ENCODE results near the gene EMCN. TPM values are rescaled to one million over a fixed set of nuclear protein-coding genes. Genes with fewer than 3 reads are reported as not detected.

Gene EMCN
- total and polyA plus RNA-seq, 2 of the 8 experiments (the other 6 are each of a cell fraction or from before 2014, with no cell fraction given) = not detected

- Histone ChIP-seq H4K91ac (replicated peaks; ENCODE audit: insufficient read length, low read length) (no peak overlapping the region), H2BK5ac (ENCODE audit: low read depth, low read length) (no peak overlapping the region), H3K4me1 (replicated peaks in 1 of 4; ENCODE audit: control insufficient read depth in 3 of 4, insufficient read depth in 4 of 4, low read length in 3 of 4) (no peaks in the 10 kb centered on the region), H3K18ac (ENCODE audit: extremely low read depth, low read length) (no peak overlapping the region), H3K36me3 (ENCODE audit: control insufficient read depth in 2 of 4, insufficient read depth in 4 of 4, low read length in 3 of 4) (no peaks in the 10 kb centered on the region), H3K27me3 (replicated peaks in 1 of 4; ENCODE audit: control insufficient read depth in 3 of 4, extremely low read depth in 1 of 4, insufficient read depth in 3 of 4, low read length in 3 of 4) (no peaks in the 10 kb centered on the region), H3K9ac (replicated peaks in 1 of 4; ENCODE audit: extremely low read depth in 1 of 4, low read depth in 3 of 4, low read length in 3 of 4) (no peak overlapping the region), H2BK120ac (replicated peaks; ENCODE audit: low read depth, low read length) (no peak overlapping the region), H2BK15ac (ENCODE audit: low read length) (no peak overlapping the region), H3K4me2 (ENCODE audit: insufficient read depth in 1 of 2, low read depth in 2 of 2, low read length in 2 of 2) (no peak overlapping the region), H2BK20ac (ENCODE audit: low read length) (no peak overlapping the region), H3K79me2 (ENCODE audit: control insufficient read depth in 1 of 2, insufficient read depth in 2 of 2, low read length in 2 of 2) (no peaks in the 10 kb centered on the region), H4K8ac (ENCODE audit: extremely low read depth, insufficient read depth, low read length) (no peak overlapping the region), H4K20me1 (replicated peaks in 1 of 2; ENCODE audit: control insufficient read depth in 1 of 2, insufficient read depth in 2 of 2, low read length in 2 of 2) (no peaks in the 10 kb centered on the region), H3K9me3 (ENCODE audit: insufficient read depth in 2 of 2, low read depth in 1 of 2, low read length in 1 of 2) (no peaks in the 10 kb centered on the region), H3K23ac (ENCODE audit: insufficient read length) (no peak overlapping the region), H4K5ac (ENCODE audit: insufficient read length, low read depth, low read length) (no peak overlapping the region), H3K56ac (replicated peaks; ENCODE audit: insufficient read length, low read depth, low read length) (no peak overlapping the region), H2AFZ (ENCODE audit: low read length) (no peak overlapping the region), H3K14ac (ENCODE audit: insufficient read length) (no peak overlapping the region), H2BK12ac (ENCODE audit: low read depth, low read length) (no peak overlapping the region), H2AK5ac (ENCODE audit: low read depth, low read length) (no peak overlapping the region), H3K23me2 (ENCODE audit: low read depth, low read length) (no peaks in the 10 kb centered on the region), H3K27ac (ENCODE audit: low read depth, low read length) (no peak overlapping the region), H3K79me1 (ENCODE audit: low read depth, low read length) (no peaks in the 10 kb centered on the region), H3K4me3 (ENCODE audit: extremely low read depth in 1 of 4, insufficient read depth in 2 of 4, low read depth in 3 of 4, low read length in 4 of 4) (no peak overlapping the region), H3K4ac (replicated peaks; ENCODE audit: insufficient read length, low read depth, low read length) (no peak overlapping the region)
- TF ChIP-seq EP300 (IDR thresholded peaks at IDR 0.05; ENCODE audit: borderline replicate concordance in 1 of 2, low read depth in 2 of 2, low read length in 2 of 2) = no peak
- no peak for TF ChIP-seq KDM5A (IDR thresholded peaks at IDR 0.05; ENCODE audit: low read length)
- no peak for TF ChIP-seq RBBP5 (IDR thresholded peaks at IDR 0.05; ENCODE audit: borderline replicate concordance, low read depth, low read length)
- no peak for TF ChIP-seq CTBP2 (IDR thresholded peaks at IDR 0.05; ENCODE audit: borderline replicate concordance, insufficient read depth, insufficient read length, low read length)
- no peak for TF ChIP-seq RXRA (IDR thresholded peaks at IDR 0.05; ENCODE audit: insufficient read depth, low read depth, low read length)
- no peak for TF ChIP-seq POLR2A (IDR thresholded peaks at IDR 0.05; ENCODE audit: control extremely low read depth in 1 of 2, low read depth in 2 of 2, low read length in 2 of 2)
- no peak for TF ChIP-seq POU5F1 (IDR thresholded peaks at IDR 0.05; ENCODE audit: low read depth, low read length)
- no peak for TF ChIP-seq CBX8 (IDR thresholded peaks at IDR 0.05; ENCODE audit: borderline replicate concordance, low read depth, low read length)
- TF ChIP-seq KDM4A (IDR thresholded peaks at IDR 0.05; ENCODE audit: low read depth, low read length, severe bottlenecking) = no peak
- no peak for TF ChIP-seq RNF2 (IDR thresholded peaks at IDR 0.05; ENCODE audit: borderline replicate concordance, low read depth, low read length, missing control alignments, poor library complexity, severe bottlenecking)
- TF ChIP-seq, protein P1, sequence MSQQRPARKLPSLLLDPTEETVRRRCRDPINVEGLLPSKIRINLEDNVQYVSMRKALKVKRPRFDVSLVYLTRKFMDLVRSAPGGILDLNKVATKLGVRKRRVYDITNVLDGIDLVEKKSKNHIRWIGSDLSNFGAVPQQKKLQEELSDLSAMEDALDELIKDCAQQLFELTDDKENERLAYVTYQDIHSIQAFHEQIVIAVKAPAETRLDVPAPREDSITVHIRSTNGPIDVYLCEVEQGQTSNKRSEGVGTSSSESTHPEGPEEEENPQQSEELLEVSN (IDR thresholded peaks at IDR 0.05) = no peak
- TF ChIP-seq SUZ12 (IDR thresholded peaks at IDR 0.05; ENCODE audit: low read length) = no peak
- TF ChIP-seq NANOG (IDR thresholded peaks at IDR 0.05; ENCODE audit: insufficient read depth, low read depth, low read length, poor library complexity, severe bottlenecking) = no peak
- no peak for FAIRE-seq
- CTCF ChIA-PET (ENCODE audit: partially characterized antibody) = no interaction called here
- DNase-seq (ENCODE audit: low read depth in 1 of 2, low spot score in 2 of 2) = no peak
- 83% methylated on average over 1 of the region's 1 CpG; no CpG with 5 or more reads in 1 of the 2 experiments for WGBS, 2 experiments (ENCODE audit: extremely low coverage in 1 of 2, insufficient coverage in 1 of 2, insufficient read length in 1 of 2, insufficient replicate concordance in 2 of 2, low coverage in 1 of 2, low lambda C conversion rate in 2 of 2, missing lambda C conversion rate in 1 of 2)
- POLR2A ChIA-PET (ENCODE audit: partially characterized antibody) = interaction anchor here (0.6 kb wide), 1 partner anchor 117 kb away, joined by 3 read pairs; no protein-coding TSS in a partner anchor
Observed at GRCh38 chr4:100347241-100347640, 170.6 kb downstream of the EMCN start.
